HCT116 (cell line): ENCODE measurements around the gene TCP11.

ENCODE experiments used
- EGR1 ChIP-seq: IDR thresholded peaks from 2 replicates; pipeline ENCODE4 v1.6.1; 2012; ENCODE audit warnings: low read depth
- ELF1 ChIP-seq: IDR thresholded peaks from 2 replicates; pipeline ENCODE4 v1.6.1; 2012; ENCODE audit warnings: low read depth, borderline replicate concordance
- EZH2 ChIP-seq: fragments of 200-600 bp; sonication (generic); IDR thresholded peaks from 2 replicates; pipeline ENCODE4 v1.6.1; 2017; ENCODE audit warnings: antibody characterized with exemption, mixed run types
- EZH2phosphoT487 ChIP-seq: fragments of 200-600 bp; IDR thresholded peaks from 2 replicates; pipeline ENCODE4 v1.6.1; 2018; ENCODE audit warnings: antibody characterized with exemption, borderline replicate concordance
- POLR2A ChIP-seq: IDR thresholded peaks from 2 replicates; pipeline ENCODE4 v1.7.0; 2011; ENCODE audit warnings: borderline replicate concordance; ENCODE audit not compliant: insufficient read depth, insufficient read length; ENCODE audit errors: extremely low read depth
- POLR2AphosphoS5 ChIP-seq: IDR thresholded peaks from 2 replicates; pipeline ENCODE4 v1.6.1; 2011; ENCODE audit warnings: mild to moderate bottlenecking, low read depth, low read length, moderate library complexity
- SP1 ChIP-seq: IDR thresholded peaks from 2 replicates; pipeline ENCODE4 v1.6.1; 2012; ENCODE audit warnings: low read depth
- YY1 ChIP-seq: IDR thresholded peaks from 2 replicates; pipeline ENCODE4 v1.6.1; 2011; ENCODE audit warnings: low read length, low read depth, moderate library complexity, mild to moderate bottlenecking; ENCODE audit not compliant: insufficient replicate concordance; ENCODE audit errors: extremely low read depth
- ZFX ChIP-seq: fragments of 450-650 bp; IDR thresholded peaks from 2 replicates; pipeline ENCODE4 v1.6.1; 2017
- ZNF274 ChIP-seq: fragments of 200-500 bp; sonication (Bioruptor generic); IDR thresholded peaks from 2 replicates; pipeline ENCODE4 v1.6.1; 2014; ENCODE audit warnings: mild to moderate bottlenecking, low read depth, low read length, inconsistent platforms
- TF ChIP-seq, protein P1 (sequence below), 3 experiments: fragments of 200-600 bp in 1 of 3; sonication (generic) in 1 of 3; IDR thresholded peaks in 2 of 3; conservative IDR thresholded peaks in 1 of 3; 2 replicates each; pipeline ENCODE4 v1.5.1; 2012 to 2017; ENCODE audit warnings: low read depth in 2 of 3, low read length in 2 of 3, antibody characterized with exemption in 1 of 3, borderline replicate concordance in 1 of 3, control low read depth in 1 of 3, mild to moderate bottlenecking in 1 of 3, mixed read lengths in 1 of 3, mixed run types in 1 of 3, moderate library complexity in 1 of 3; ENCODE audit not compliant: insufficient read depth in 1 of 3
- TF ChIP-seq, protein P2 (sequence below): IDR thresholded peaks from 2 replicates; pipeline ENCODE4 v1.6.1; 2012
- TF ChIP-seq, protein P3 (sequence below): IDR thresholded peaks from 2 replicates; pipeline ENCODE4 v1.6.1; 2011; ENCODE audit warnings: mild to moderate bottlenecking, low read length, moderate library complexity; ENCODE audit not compliant: insufficient replicate concordance; ENCODE audit errors: extremely low read depth

DNA sequence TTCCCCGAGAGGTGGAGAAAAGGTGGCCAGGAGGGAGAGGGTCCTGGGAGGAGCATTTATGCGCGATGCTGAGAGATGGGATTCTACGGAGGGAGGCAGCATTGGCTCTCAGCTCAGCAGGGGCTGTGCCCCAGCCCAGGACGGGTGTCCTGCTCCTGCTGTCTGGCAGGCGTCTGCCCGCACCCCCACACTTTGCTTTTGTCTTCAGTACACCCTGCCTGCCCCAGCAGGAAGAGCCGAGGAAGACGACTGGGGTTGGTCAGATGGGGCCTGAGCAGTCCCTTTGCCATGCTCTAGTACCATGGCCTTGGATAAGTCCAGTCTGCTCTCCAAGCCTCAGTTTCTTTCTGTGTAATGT lies 68.5 kb downstream of the TCP11 start:
- no peak for TF ChIP-seq EZH2
- TF ChIP-seq EZH2phosphoT487 = no peak
- TF ChIP-seq, protein P1, sequence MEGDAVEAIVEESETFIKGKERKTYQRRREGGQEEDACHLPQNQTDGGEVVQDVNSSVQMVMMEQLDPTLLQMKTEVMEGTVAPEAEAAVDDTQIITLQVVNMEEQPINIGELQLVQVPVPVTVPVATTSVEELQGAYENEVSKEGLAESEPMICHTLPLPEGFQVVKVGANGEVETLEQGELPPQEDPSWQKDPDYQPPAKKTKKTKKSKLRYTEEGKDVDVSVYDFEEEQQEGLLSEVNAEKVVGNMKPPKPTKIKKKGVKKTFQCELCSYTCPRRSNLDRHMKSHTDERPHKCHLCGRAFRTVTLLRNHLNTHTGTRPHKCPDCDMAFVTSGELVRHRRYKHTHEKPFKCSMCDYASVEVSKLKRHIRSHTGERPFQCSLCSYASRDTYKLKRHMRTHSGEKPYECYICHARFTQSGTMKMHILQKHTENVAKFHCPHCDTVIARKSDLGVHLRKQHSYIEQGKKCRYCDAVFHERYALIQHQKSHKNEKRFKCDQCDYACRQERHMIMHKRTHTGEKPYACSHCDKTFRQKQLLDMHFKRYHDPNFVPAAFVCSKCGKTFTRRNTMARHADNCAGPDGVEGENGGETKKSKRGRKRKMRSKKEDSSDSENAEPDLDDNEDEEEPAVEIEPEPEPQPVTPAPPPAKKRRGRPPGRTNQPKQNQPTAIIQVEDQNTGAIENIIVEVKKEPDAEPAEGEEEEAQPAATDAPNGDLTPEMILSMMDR (IDR thresholded peaks at IDR 0.05 in 2 of 3, conservative IDR thresholded peaks at IDR 0.05 in 1 of 3; ENCODE audit: borderline replicate concordance in 1 of 3, insufficient read depth in 1 of 3, low read depth in 2 of 3, low read length in 2 of 3) = no peak
- TF ChIP-seq POLR2A = no peak
- TF ChIP-seq SP1 = no peak
- no peak for TF ChIP-seq YY1
- no peak for TF ChIP-seq ELF1
- TF ChIP-seq, protein P2, sequence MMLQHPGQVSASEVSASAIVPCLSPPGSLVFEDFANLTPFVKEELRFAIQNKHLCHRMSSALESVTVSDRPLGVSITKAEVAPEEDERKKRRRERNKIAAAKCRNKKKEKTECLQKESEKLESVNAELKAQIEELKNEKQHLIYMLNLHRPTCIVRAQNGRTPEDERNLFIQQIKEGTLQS = no peak
- TF ChIP-seq ZNF274 = no peak
- no peak for TF ChIP-seq ZFX
- TF ChIP-seq POLR2AphosphoS5 = no peak
- TF ChIP-seq, protein P3, sequence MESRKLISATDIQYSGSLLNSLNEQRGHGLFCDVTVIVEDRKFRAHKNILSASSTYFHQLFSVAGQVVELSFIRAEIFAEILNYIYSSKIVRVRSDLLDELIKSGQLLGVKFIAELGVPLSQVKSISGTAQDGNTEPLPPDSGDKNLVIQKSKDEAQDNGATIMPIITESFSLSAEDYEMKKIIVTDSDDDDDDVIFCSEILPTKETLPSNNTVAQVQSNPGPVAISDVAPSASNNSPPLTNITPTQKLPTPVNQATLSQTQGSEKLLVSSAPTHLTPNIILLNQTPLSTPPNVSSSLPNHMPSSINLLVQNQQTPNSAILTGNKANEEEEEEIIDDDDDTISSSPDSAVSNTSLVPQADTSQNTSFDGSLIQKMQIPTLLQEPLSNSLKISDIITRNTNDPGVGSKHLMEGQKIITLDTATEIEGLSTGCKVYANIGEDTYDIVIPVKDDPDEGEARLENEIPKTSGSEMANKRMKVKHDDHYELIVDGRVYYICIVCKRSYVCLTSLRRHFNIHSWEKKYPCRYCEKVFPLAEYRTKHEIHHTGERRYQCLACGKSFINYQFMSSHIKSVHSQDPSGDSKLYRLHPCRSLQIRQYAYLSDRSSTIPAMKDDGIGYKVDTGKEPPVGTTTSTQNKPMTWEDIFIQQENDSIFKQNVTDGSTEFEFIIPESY = no peak
- TF ChIP-seq EGR1 = no peak
